NAMALWA (cell line): Measurements from ENCODE around the gene NINJ1.

ENCODE experiments used
- DNase-seq: peaks from one replicate; pipeline ENCODE4 v3.0.0-alpha.2; 2015; ENCODE audit warnings: low spot score

Gene NINJ1

GRCh38 chr9:93099551-93100275, 34.3 kb downstream of the NINJ1 start:
- no peak for DNase-seq

GRCh38 chr9:93098236-93098946, 35.7 kb downstream of the NINJ1 start:
- no peak for DNase-seq

GRCh38 chr9:93097511-93098201, 36.4 kb downstream of the NINJ1 start:
- no peak for DNase-seq

DNA sequence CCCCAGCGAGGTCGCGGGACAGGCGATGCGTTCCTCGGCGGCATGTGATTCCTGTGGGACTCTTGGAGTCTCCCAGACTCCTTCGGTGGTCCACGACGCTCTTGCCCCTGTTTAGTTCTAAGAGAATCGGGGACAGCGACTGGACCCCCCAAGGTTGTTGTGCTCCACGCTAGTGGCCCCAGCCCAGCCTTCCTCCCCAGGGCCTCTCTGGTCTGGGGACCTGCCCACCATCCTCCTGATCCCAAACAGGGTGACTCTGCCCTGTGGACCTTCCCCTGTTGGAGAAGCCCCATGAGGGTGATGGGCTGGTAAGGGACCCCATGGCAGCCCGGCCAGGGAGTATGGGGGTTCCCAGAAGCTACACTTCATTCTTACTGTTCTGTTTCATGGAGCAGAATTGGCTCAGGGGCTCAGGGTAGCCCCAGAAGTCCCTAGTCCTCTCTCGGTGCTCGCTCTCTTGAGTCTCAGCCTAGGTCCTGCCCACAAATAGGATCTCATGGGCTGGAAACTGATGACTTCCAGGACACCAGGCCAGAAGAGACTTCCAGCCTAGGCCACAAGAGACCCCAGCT, 37.2 kb downstream of the NINJ1 start:
- DNase-seq: no peak

GRCh38 chr9:93096131-93096802, 37.8 kb downstream of the NINJ1 start, which contains the start of gene CARD19:
CARD19 (plus strand) TSS chr9:93096217; CDS start chr9:93096346, 129 bp downstream.
- peak; percentile 65 for DNase-seq

- peak; percentile 99 for DNase-seq
Observed at GRCh38 chr9:93095205-93096130, 38.6 kb downstream of the NINJ1 start.

GRCh38 chr9:93094658-93095204, 39.3 kb downstream of the NINJ1 start:
- DNase-seq: peak; percentile 83

GRCh38 chr9:93093877-93094657, 40.0 kb downstream of the NINJ1 start:
- peak; percentile 45 for DNase-seq

- peak; percentile 64 for DNase-seq
Observed at GRCh38 chr9:93093127-93093876, 40.7 kb downstream of the NINJ1 start.

- DNase-seq: no peak
Observed at GRCh38 chr9:93092251-93092991, 41.6 kb downstream of the NINJ1 start.

- DNase-seq: no peak
Observed at GRCh38 chr9:93091453-93092081, 42.5 kb downstream of the NINJ1 start.

DNA sequence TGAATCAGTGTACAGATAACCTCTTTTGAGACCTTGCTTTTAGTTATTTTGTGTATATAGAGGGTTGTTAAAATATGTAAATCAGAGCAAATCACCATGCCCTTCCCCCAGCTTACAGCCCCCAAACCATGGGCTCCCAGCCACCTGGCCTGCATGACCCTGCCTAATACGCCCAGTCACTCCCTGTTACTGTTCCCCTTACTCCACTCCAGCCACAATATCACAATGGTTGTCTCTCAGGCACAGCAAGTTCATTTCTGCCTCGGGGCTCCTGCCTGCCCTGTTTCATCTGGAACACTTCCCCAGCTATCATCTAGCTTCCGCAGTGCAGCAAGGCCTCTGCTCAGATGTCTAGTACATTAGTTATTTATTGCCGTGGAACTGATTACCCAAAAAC, 43.0 kb downstream of the NINJ1 start:
- DNase-seq: no peak

- DNase-seq: no peak
Observed at GRCh38 chr9:93090091-93090655, 43.9 kb downstream of the NINJ1 start.

DNA sequence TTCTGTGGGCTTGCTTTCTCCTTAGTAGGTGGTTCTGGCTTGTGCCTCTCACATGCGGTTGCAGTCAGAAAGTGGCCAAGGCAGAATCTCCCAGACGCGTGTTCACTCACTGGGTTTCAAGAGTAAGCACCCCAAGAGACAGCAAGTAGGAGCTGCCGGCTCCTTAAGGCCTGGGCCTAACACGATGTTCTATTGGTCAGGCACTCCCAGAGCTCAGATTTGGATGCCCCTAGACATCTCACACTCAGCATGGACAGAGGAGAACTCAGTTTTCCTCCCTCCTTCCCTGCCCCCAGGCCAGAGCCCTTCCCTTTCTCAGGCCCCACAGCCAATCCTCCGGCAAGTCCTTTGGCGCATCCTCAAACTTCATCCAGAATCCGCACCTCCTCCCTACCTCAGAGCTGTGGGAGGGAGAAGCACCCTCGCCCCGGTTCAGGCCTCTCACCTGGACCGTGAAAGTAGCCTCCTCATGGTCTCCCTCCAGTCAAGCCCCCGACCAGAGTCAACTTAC, 44.5 kb downstream of the NINJ1 start:
- no peak for DNase-seq

- DNase-seq: no peak
Observed at GRCh38 chr9:93089024-93089423, 45.0 kb downstream of the NINJ1 start.

DNA sequence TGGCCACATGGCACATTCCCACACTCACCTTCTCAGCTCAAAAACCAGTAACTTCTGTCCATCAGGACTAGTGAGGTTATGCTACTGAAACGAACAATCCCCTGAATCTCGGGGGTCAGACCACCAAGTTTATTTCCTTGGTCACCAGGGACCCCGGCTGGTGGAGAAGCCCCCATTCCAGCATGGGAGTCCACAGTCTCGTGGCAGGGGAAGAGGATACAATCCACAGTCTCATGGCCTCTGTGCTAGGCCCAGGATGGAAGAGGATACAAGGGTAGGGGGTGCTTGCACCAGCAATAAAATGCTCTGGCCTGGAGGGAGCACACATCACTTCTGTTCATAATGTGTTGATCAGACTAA, 45.4 kb downstream of the NINJ1 start:
- DNase-seq: no peak

- DNase-seq: no peak
Observed at GRCh38 chr9:93087971-93088655, 45.9 kb downstream of the NINJ1 start.
